GM18868 (cell line): Measurements from ENCODE around the gene CLTC.
A peak's percentile ranks its signal among the peaks of the same experiment; 100 is the strongest.
"Not testable (repeated sequence)": the region's sequence is repeated elsewhere in the genome, so short reads cannot be mapped to it uniquely, and the experiment has no call there.

Experiments used
- ATAC-seq: cut with Tn5 transposase; IDR thresholded peaks from one replicate; pipeline ENCODE4 v1.9.1; 2021; ENCODE audit warnings: mild to moderate bottlenecking, moderate library complexity; ENCODE audit not compliant: unreplicated experiment

CLTC gene

GRCh38 chr17:59633658-59634359, 14.1 kb downstream of the CLTC start:
- no peak for ATAC-seq

GRCh38 chr17:59634632-59635541, 15.2 kb downstream of the CLTC start:
- ATAC-seq: no peak

- no peak for ATAC-seq
Observed at GRCh38 chr17:59637611-59638310, 18.1 kb downstream of the CLTC start.

- no peak for ATAC-seq
Observed at GRCh38 chr17:59638553-59638952, 18.9 kb downstream of the CLTC start.

GRCh38 chr17:59641799-59642484, 22.2 kb downstream of the CLTC start:
- peak; percentile 87 for ATAC-seq

- no peak for ATAC-seq
Observed at GRCh38 chr17:59642565-59642964, 22.9 kb downstream of the CLTC start.

- no peak for ATAC-seq
Observed at GRCh38 chr17:59643159-59644140, 23.8 kb downstream of the CLTC start.

GRCh38 chr17:59647288-59647687, 27.6 kb downstream of the CLTC start:
- no peak for ATAC-seq

- ATAC-seq: no peak
Observed at GRCh38 chr17:59649886-59650285, 30.2 kb downstream of the CLTC start.

- no peak for ATAC-seq
Observed at GRCh38 chr17:59650642-59651041, 30.9 kb downstream of the CLTC start.

- ATAC-seq: no peak
Observed at GRCh38 chr17:59651346-59651745, 31.7 kb downstream of the CLTC start.

GRCh38 chr17:59652119-59652518, 32.4 kb downstream of the CLTC start:
- ATAC-seq: no peak

- ATAC-seq: not testable (repeated sequence)
Observed at GRCh38 chr17:59656624-59657023, 36.9 kb downstream of the CLTC start.

- ATAC-seq: no peak
Observed at GRCh38 chr17:59666235-59666634, 46.5 kb downstream of the CLTC start.

- ATAC-seq: no peak
Observed at GRCh38 chr17:59668816-59669215, 49.1 kb downstream of the CLTC start.

- no peak for ATAC-seq
Observed at GRCh38 chr17:59669411-59669810, 49.7 kb downstream of the CLTC start.

GRCh38 chr17:59669944-59670343, 50.2 kb downstream of the CLTC start:
- ATAC-seq: no peak

- no peak for ATAC-seq
Observed at GRCh38 chr17:59671386-59671785, 51.7 kb downstream of the CLTC start.

GRCh38 chr17:59675231-59675630, 55.5 kb downstream of the CLTC start:
- ATAC-seq: no peak

- ATAC-seq: no peak
Observed at GRCh38 chr17:59676716-59677115, 57.0 kb downstream of the CLTC start.
